Neural cell (in vitro differentiated cells): ENCODE results near the gene ADGRD1. TPM values are rescaled to one million over a fixed set of nuclear protein-coding genes. Genes with fewer than 3 reads are reported as not detected.

Experiments used
- H2AFZ ChIP-seq: fragments of 200-600, 300-800 bp; sonication (generic), shearing (Covaris generic); 2 replicates; pipeline ENCODE4 v1.6.0; 2014; ENCODE audit warnings: low read depth, mild to moderate bottlenecking, antibody characterized with exemption, low read length, moderate library complexity
- H3F3A ChIP-seq: fragments of 200-600 bp; shearing (Covaris generic); 2 replicates; pipeline ENCODE4 v1.6.1; 2016; ENCODE audit warnings: mild to moderate bottlenecking, moderate library complexity, mixed read lengths, antibody characterized with exemption, low read length; ENCODE audit not compliant: insufficient read depth, poor library complexity, severe bottlenecking
- H3K27ac ChIP-seq: fragments of 200-600, 300-800 bp; sonication (generic), shearing (Covaris generic); 2 replicates; pipeline ENCODE4 v1.5.1; 2014; ENCODE audit warnings: mild to moderate bottlenecking, low read length, moderate library complexity
- H3K27me3 ChIP-seq: fragments of 300-800, 200-600 bp; sonication (generic), shearing (Covaris generic); 2 replicates; pipeline ENCODE4 v1.6.0; 2014; ENCODE audit warnings: mild to moderate bottlenecking, low read depth, low read length, moderate library complexity; ENCODE audit not compliant: insufficient read depth
- H3K36me3 ChIP-seq: fragments of 300-800, 200-600 bp; sonication (generic), shearing (Covaris generic); 2 replicates; pipeline ENCODE4 v1.5.1; 2014; ENCODE audit warnings: mild to moderate bottlenecking, antibody characterized with exemption, low read length, moderate library complexity; ENCODE audit not compliant: insufficient read depth
- H3K4me2 ChIP-seq: fragments of 300-800, 200-600 bp; sonication (generic), shearing (Covaris generic); 2 replicates; pipeline ENCODE4 v1.6.0; 2014; ENCODE audit warnings: mild to moderate bottlenecking, low read length
- H3K4me3 ChIP-seq: fragments of 300-800, 200-600 bp; sonication (generic), shearing (Covaris generic); 2 replicates; pipeline ENCODE4 v1.5.1; 2014; ENCODE audit warnings: mild to moderate bottlenecking, low read length, moderate library complexity
- H3K79me2 ChIP-seq: fragments of 200-600 bp; shearing (Covaris generic); replicated peaks from 2 replicates; pipeline ENCODE4 v1.6.0; 2014; ENCODE audit warnings: mild to moderate bottlenecking, low read length, moderate library complexity; ENCODE audit not compliant: insufficient read depth
- H3K9ac ChIP-seq: fragments of 300-800, 200-600 bp; sonication (generic), shearing (Covaris generic); 2 replicates; pipeline ENCODE4 v1.6.1; 2016; ENCODE audit warnings: mild to moderate bottlenecking, low read length, mixed read lengths
- H3K9me2 ChIP-seq: fragments of 200-600 bp; shearing (Covaris generic); 2 replicates; pipeline ENCODE4 v1.6.1; 2016; ENCODE audit warnings: mild to moderate bottlenecking, low read length, mixed read lengths; ENCODE audit not compliant: insufficient read depth
- H3K9me3 ChIP-seq: fragments of 200-600, 300-800 bp; sonication (generic), shearing (Covaris generic); 2 replicates; pipeline ENCODE4 v1.6.1; 2016; ENCODE audit warnings: mild to moderate bottlenecking, mixed run types, low read length, moderate library complexity, mixed read lengths
- H4K20me1 ChIP-seq: fragments of 200-600 bp; shearing (Covaris generic); 2 replicates; pipeline ENCODE4 v1.6.1; 2016; ENCODE audit warnings: mild to moderate bottlenecking, mixed run types; ENCODE audit not compliant: insufficient read depth
- CTCF ChIP-seq: fragments of 450-650 bp; IDR thresholded peaks from 2 replicates; pipeline ENCODE4 v1.5.1; 2014; ENCODE audit warnings: antibody characterized with exemption, mild to moderate bottlenecking, moderate library complexity; ENCODE audit not compliant: poor library complexity, severe bottlenecking
- EP300 ChIP-seq: fragments of 450-650 bp; conservative IDR thresholded peaks from 2 replicates; pipeline ENCODE4 v1.6.1; 2014; ENCODE audit warnings: antibody characterized with exemption, mild to moderate bottlenecking, moderate library complexity; ENCODE audit not compliant: poor library complexity, severe bottlenecking
- EZH2 ChIP-seq: fragments of 200-600, 300-800 bp; shearing (Covaris generic), sonication (generic); IDR thresholded peaks from 2 replicates; pipeline ENCODE4 v1.6.1; 2014; ENCODE audit warnings: antibody characterized with exemption, low read length, borderline replicate concordance, mild to moderate bottlenecking; ENCODE audit not compliant: insufficient read depth, poor library complexity, severe bottlenecking
- MXI1 ChIP-seq: fragments of 450-650 bp; conservative IDR thresholded peaks from 2 replicates; pipeline ENCODE4 v1.6.1; 2014; ENCODE audit warnings: antibody characterized with exemption, mild to moderate bottlenecking; ENCODE audit not compliant: poor library complexity, severe bottlenecking
- POLR2AphosphoS5 ChIP-seq: IDR thresholded peaks from 2 replicates; pipeline ENCODE4 v1.6.1; 2012
- RAD21 ChIP-seq: fragments of 450-650 bp; conservative IDR thresholded peaks from 2 replicates; pipeline ENCODE4 v1.6.1; 2014; ENCODE audit warnings: antibody characterized with exemption, mild to moderate bottlenecking, moderate library complexity
- REST ChIP-seq: IDR thresholded peaks from 2 replicates; pipeline ENCODE4 v1.6.1; 2012; ENCODE audit warnings: borderline replicate concordance
- SMC3 ChIP-seq: fragments of 450-650 bp; conservative IDR thresholded peaks from 2 replicates; pipeline ENCODE4 v1.6.1; 2014; ENCODE audit warnings: antibody characterized with exemption, mild to moderate bottlenecking, moderate library complexity; ENCODE audit not compliant: poor library complexity
- TAF1 ChIP-seq: IDR thresholded peaks from 2 replicates; pipeline ENCODE4 v1.6.1; 2012; ENCODE audit warnings: low read depth
- polyA plus RNA-seq: library from polyadenylated mRNA; depleted of rRNA; stranded (reverse); fragments of >200 nt; gene quantifications from 2 replicates; pipeline ENCODE4 v1.2.3, GENCODE V29; 2014

The ADGRD1 gene
- polyA plus RNA-seq, 1 donor from 2014 or later: 1.7 TPM

- no peak overlapping the region for H2AFZ ChIP-seq
- H3K9me2 ChIP-seq: no peaks in the 10 kb centered on the region
- TF ChIP-seq CTCF (no peak), POLR2AphosphoS5 (no peak), REST (no peak), EP300 (no peak), MXI1 (no peak), EZH2 (no peak), SMC3 (no peak), TAF1 (no peak), RAD21 (no peak)
- no peaks in the 10 kb centered on the region for H4K20me1 ChIP-seq
- H3F3A ChIP-seq: no peaks in the 10 kb centered on the region
- H3K9me3 ChIP-seq: no peaks in the 10 kb centered on the region
- H3K4me3 ChIP-seq: no peak overlapping the region
- no peaks in the 10 kb centered on the region for H3K36me3 ChIP-seq
- H3K4me2 ChIP-seq: no peak overlapping the region
- no peaks in the 10 kb centered on the region for H3K27me3 ChIP-seq
- no peak overlapping the region for H3K27ac ChIP-seq
- H3K9ac ChIP-seq: no peak overlapping the region
- no peaks in the 10 kb centered on the region for H3K79me2 ChIP-seq
Measured at GRCh38 chr12:131112021-131112420, 158.3 kb downstream of the ADGRD1 start.

GRCh38 chr12:131112700-131113290 lies 159.1 kb downstream of the ADGRD1 start:
- no peak overlapping the region for H3K27ac ChIP-seq
- H4K20me1 ChIP-seq: no peaks in the 10 kb centered on the region
- no peak overlapping the region for H2AFZ ChIP-seq
- no peak overlapping the region for H3K4me3 ChIP-seq
- no peak overlapping the region for H3K9ac ChIP-seq
- no peak for TF ChIP-seq CTCF
- H3K27me3 ChIP-seq: no peaks in the 10 kb centered on the region
- no peaks in the 10 kb centered on the region for H3K9me3 ChIP-seq
- H3K4me2 ChIP-seq: no peak overlapping the region
- no peaks in the 10 kb centered on the region for H3K79me2 ChIP-seq
- H3K9me2 ChIP-seq: no peaks in the 10 kb centered on the region
- H3F3A ChIP-seq: no peaks in the 10 kb centered on the region
- H3K36me3 ChIP-seq: no peaks in the 10 kb centered on the region
